HCT116 (cell line): ENCODE measurements around the gene DTNBP1. TPM values are rescaled to one million over a fixed set of nuclear protein-coding genes. Genes with fewer than 3 reads are reported as not detected.

Experiments
- ATAC-seq: fragments of 200-7000 bp; cut with Tn5 transposase; 2 replicates; pipeline ENCODE4 v1.9.1; 2020; ENCODE audit warnings: mild to moderate bottlenecking, moderate library complexity
- BruUV-seq: library from RNA; stranded (reverse); fragments of 400-500 nt; replicated peaks from 2 replicates; lab custom pipeline; 2021; lab: Mats Ljungman, UMichigan
- CTCF ChIA-PET: fragments of 300-600 bp; sonication (Branson Sonifier 250); formaldehyde crosslinking; loops from one replicate; lab custom pipeline; 2021; ENCODE audit warnings: antibody characterized with exemption; lab: Charles Lee
- POLR2A ChIA-PET: fragments of 300-600, 350-600 bp; sonication (Branson Sonifier 250); formaldehyde crosslinking; loops from one replicate; lab custom pipeline; 2021; ENCODE audit warnings: antibody characterized with exemption; lab: Charles Lee
- RAD21 ChIA-PET, 2 experiments: fragments of 300-600 bp; sonication (Branson Sonifier 250); formaldehyde crosslinking; loops; one replicate each; lab custom pipeline; 2023; ENCODE audit warnings: low total read pairs in 2 of 2; ENCODE audit not compliant: uncharacterized antibody in 2 of 2, unreplicated experiment in 2 of 2, low non-redundant PET in 1 of 2; lab: Charles Lee
- DNase-seq: peaks from one replicate; pipeline ENCODE4 v3.0.0-alpha.2; 2010; ENCODE audit warnings: low read depth, low spot score
- H2AFZ ChIP-seq: fragments of 200-600 bp; shearing (Covaris generic), sonication (generic); 2 replicates; pipeline ENCODE4 v1.6.1; 2017; ENCODE audit warnings: low read depth, mixed run types, mixed read lengths, antibody characterized with exemption, low read length; ENCODE audit not compliant: poor library complexity, severe bottlenecking
- H3K27ac ChIP-seq: 2 replicates; pipeline ENCODE4 v1.5.1; 2012; ENCODE audit warnings: low read depth, low read length
- H3K27me3 ChIP-seq: fragments of 200-600 bp; sonication (generic); 2 replicates; pipeline ENCODE4 v1.6.1; 2016; ENCODE audit warnings: mixed run types, low read length, mixed read lengths; ENCODE audit not compliant: insufficient read depth
- H3K36me3 ChIP-seq, 2 experiments: fragments of 200-500 bp in 1 of 2; fragments of 200-600 bp in 1 of 2; sonication (Bioruptor generic) in 1 of 2; sonication (generic) in 1 of 2; 2 replicates each; pipeline versions ENCODE4 v1.5.1 to v1.6.1; 2014 to 2016; ENCODE audit warnings: low read length in 2 of 2, inconsistent platforms in 1 of 2, mixed read lengths in 1 of 2, mixed run types in 1 of 2; ENCODE audit not compliant: insufficient read depth in 2 of 2, control insufficient read depth in 1 of 2
- H3K4me1 ChIP-seq, 2 experiments: fragments of 200-600 bp in 1 of 2; sonication (generic) in 1 of 2; 2 replicates each; pipeline versions ENCODE4 v1.5.1 to v1.6.1; 2012 to 2017; ENCODE audit warnings: low read length in 2 of 2, inconsistent platforms in 1 of 2, mild to moderate bottlenecking in 1 of 2, mixed read lengths in 1 of 2, mixed run types in 1 of 2, moderate library complexity in 1 of 2; ENCODE audit not compliant: insufficient read depth in 2 of 2, control insufficient read depth in 1 of 2
- H3K4me2 ChIP-seq: fragments of 200-600 bp; sonication (generic); 2 replicates; pipeline ENCODE4 v1.6.1; 2017; ENCODE audit warnings: mixed run types, low read length, mixed read lengths
- H3K4me3 ChIP-seq, 2 experiments: fragments of 200-600 bp in 1 of 2; sonication (generic) in 1 of 2; replicated peaks in 1 of 2; 2 replicates each; pipeline ENCODE4 v1.5.1; 2011 to 2016; ENCODE audit warnings: low read length in 2 of 2, control low read depth in 1 of 2, low read depth in 1 of 2, mild to moderate bottlenecking in 1 of 2, mixed read lengths in 1 of 2, mixed run types in 1 of 2
- H3K79me2 ChIP-seq: fragments of 200-600 bp; sonication (generic); 2 replicates; pipeline ENCODE4 v1.6.1; 2017; ENCODE audit warnings: mild to moderate bottlenecking, mixed run types, low read length, moderate library complexity, mixed read lengths; ENCODE audit not compliant: insufficient read depth
- H3K9ac ChIP-seq: fragments of 200-600 bp; sonication (generic); 2 replicates; pipeline ENCODE4 v1.6.1; 2016; ENCODE audit warnings: low read length, mixed read lengths
- H3K9me2 ChIP-seq: fragments of 200-600 bp; sonication (generic), shearing (Covaris generic); 2 replicates; pipeline ENCODE4 v1.6.1; 2017; ENCODE audit warnings: mixed run types, mild to moderate bottlenecking, moderate library complexity; ENCODE audit not compliant: insufficient read depth
- H3K9me3 ChIP-seq, 2 experiments: fragments of 200-500 bp in 1 of 2; fragments of 200-600 bp in 1 of 2; sonication (Bioruptor generic) in 1 of 2; sonication (generic) in 1 of 2; 2 replicates each; pipeline ENCODE4 v1.6.1; 2014 to 2017; ENCODE audit warnings: low read length in 2 of 2, mixed read lengths in 2 of 2, inconsistent platforms in 1 of 2, low read depth in 1 of 2, mild to moderate bottlenecking in 1 of 2, mixed run types in 1 of 2, moderate library complexity in 1 of 2; ENCODE audit not compliant: control insufficient read depth in 1 of 2, insufficient read depth in 1 of 2
- H4K20me1 ChIP-seq: fragments of 200-600 bp; sonication (generic), shearing (Covaris generic); 2 replicates; pipeline ENCODE4 v1.6.1; 2017; ENCODE audit warnings: mixed run types, mild to moderate bottlenecking, moderate library complexity; ENCODE audit not compliant: insufficient read depth
- ATF3 ChIP-seq: IDR thresholded peaks from 2 replicates; pipeline ENCODE4 v1.6.1; 2012
- CTCF ChIP-seq, 3 experiments: fragments of 200-600 bp in 1 of 3; sonication (generic) in 1 of 3; IDR thresholded peaks in 2 of 3; conservative IDR thresholded peaks in 1 of 3; 2 replicates each; pipeline ENCODE4 v1.5.1; 2012 to 2017; ENCODE audit warnings: low read depth in 2 of 3, low read length in 2 of 3, antibody characterized with exemption in 1 of 3, borderline replicate concordance in 1 of 3, control low read depth in 1 of 3, mild to moderate bottlenecking in 1 of 3, mixed read lengths in 1 of 3, mixed run types in 1 of 3, moderate library complexity in 1 of 3; ENCODE audit not compliant: insufficient read depth in 1 of 3
- EGR1 ChIP-seq: IDR thresholded peaks from 2 replicates; pipeline ENCODE4 v1.6.1; 2012; ENCODE audit warnings: low read depth
- ELF1 ChIP-seq: IDR thresholded peaks from 2 replicates; pipeline ENCODE4 v1.6.1; 2012; ENCODE audit warnings: low read depth, borderline replicate concordance
- FOSL1 ChIP-seq: IDR thresholded peaks from 2 replicates; pipeline ENCODE4 v1.6.1; 2012; ENCODE audit warnings: low read depth
- JUND ChIP-seq: IDR thresholded peaks from 2 replicates; pipeline ENCODE4 v1.6.1; 2012
- MAX ChIP-seq: IDR thresholded peaks from 2 replicates; pipeline ENCODE4 v1.6.1; 2012
- POLR2AphosphoS5 ChIP-seq: IDR thresholded peaks from 2 replicates; pipeline ENCODE4 v1.6.1; 2011; ENCODE audit warnings: mild to moderate bottlenecking, low read depth, low read length, moderate library complexity
- REST ChIP-seq: IDR thresholded peaks from 2 replicates; pipeline ENCODE4 v1.6.1; 2012; ENCODE audit warnings: low read depth
- SIN3A ChIP-seq: IDR thresholded peaks from 2 replicates; pipeline ENCODE4 v1.6.1; 2012; ENCODE audit warnings: low read depth
- intact Hi-C: fragments of 100-400 bp; cut with micrococcal nuclease; formaldehyde crosslinking; loops from 2 replicates; pipeline ENCODE4 v1.10.0; 2022
- total RNA-seq: library from RNA; stranded (reverse); gene quantifications from one replicate; pipeline ENCODE4 v1.2.1, GENCODE V29; 2021; ENCODE audit not compliant: unreplicated experiment

Gene DTNBP1
- total RNA-seq, 1 experiment from 2014 or later, result 16.7 TPM

- no peak overlapping the region for H2AFZ ChIP-seq
- no peaks in the 10 kb centered on the region for H3K27me3 ChIP-seq
- no peak for DNase-seq
- CTCF ChIA-PET, result no interaction called here
- intact Hi-C loops, result no loop called here
- no peak for TF ChIP-seq MAX
- no peak for TF ChIP-seq SIN3A
- no peak for TF ChIP-seq EGR1
- no peak for TF ChIP-seq REST
- no peak for TF ChIP-seq ATF3
- no peak for TF ChIP-seq JUND
- no peak for TF ChIP-seq FOSL1
- no peak for TF ChIP-seq ELF1
- no peak for TF ChIP-seq POLR2AphosphoS5
- no peak for TF ChIP-seq CTCF (IDR thresholded peaks at IDR 0.05 in 2 of 3, conservative IDR thresholded peaks at IDR 0.05 in 1 of 3; ENCODE audit: borderline replicate concordance in 1 of 3, insufficient read depth in 1 of 3, low read depth in 2 of 3, low read length in 2 of 3)
- TF ChIP-seq, all 23 proteins: peak for 0
- ChIA-PET RAD21 (no interaction called here), POLR2A (no interaction called here)
- no peak overlapping the region for H3K27ac ChIP-seq
- H3K9me3 ChIP-seq, result no peaks in the 10 kb centered on the region
- no TSS peak for BruUV-seq
- H3K36me3 ChIP-seq, result peaks cover 0 to 2% of the 10 kb centered on the region in 2 experiments; a peak in 1 of 4 replicates
- no peak for ATAC-seq
- no peaks in the 10 kb centered on the region for H3K9me2 ChIP-seq
- H3K4me2 ChIP-seq, result no peak overlapping the region
- no peak overlapping the region for H3K9ac ChIP-seq
- H3K4me1 ChIP-seq, result 0 out of 4 replicates have a peak, but pooled peaks cover 0 to 4% of the 10 kb centered on the region in 2 experiments
- H3K4me3 ChIP-seq, result no peak overlapping the region
- H3K79me2 ChIP-seq, result no peaks in the 10 kb centered on the region
- H4K20me1 ChIP-seq, result no peaks in the 10 kb centered on the region
Measured at GRCh38 chr6:15508441-15508871, 154.4 kb downstream of the DTNBP1 start.
